HFFc6 (cell line): ENCODE measurements around the gene CLIC5. TPM values are rescaled to one million over a fixed set of nuclear protein-coding genes. Genes with fewer than 3 reads are reported as not detected.

ENCODE experiments used
- DNase-seq: peaks from one replicate; pipeline ENCODE4 v3.0.0-alpha.2; 2018
- H3K27ac Mint-ChIP-seq: 2 replicates; pipeline ENCODE4 v1.8.0; 2020; ENCODE audit warnings: mild to moderate bottlenecking, mixed read lengths
- H3K27me3 Mint-ChIP-seq: 2 replicates; pipeline ENCODE4 v1.8.0; 2021; ENCODE audit warnings: mild to moderate bottlenecking, moderate library complexity, mixed read lengths; ENCODE audit not compliant: insufficient read depth
- H3K36me3 Mint-ChIP-seq: 2 replicates; pipeline ENCODE4 v1.8.0; 2021; ENCODE audit warnings: low read depth, mixed read lengths
- H3K4me1 Mint-ChIP-seq: 2 replicates; pipeline ENCODE4 v1.8.0; 2020; ENCODE audit warnings: low read depth, mixed read lengths
- H3K4me3 Mint-ChIP-seq: 2 replicates; pipeline ENCODE4 v1.8.0; 2020; ENCODE audit warnings: mild to moderate bottlenecking, moderate library complexity, mixed read lengths
- H3K9me3 Mint-ChIP-seq: 2 replicates; pipeline ENCODE4 v1.8.0; 2020; ENCODE audit warnings: mild to moderate bottlenecking, mixed read lengths
- CTCF ChIP-seq: fragments of 200-600 bp; sonication (generic); IDR thresholded peaks from 2 replicates; pipeline ENCODE4 v1.5.0; 2021; ENCODE audit warnings: antibody characterized with exemption, mild to moderate bottlenecking
- total RNA-seq, 6 experiments: library from RNA; stranded (reverse); fragmentation: NEBNext Ultra II Directional; extraction: Animal tissue kit (Norgen Biotek cat#: 25700); gene quantifications; 2 replicates in 1 of 6; 3 replicates in 5 of 6; pipeline ENCODE4 v1.2.3, GENCODE V29; 2021

The CLIC5 gene
- total RNA-seq, 6 experiments from 2014 or later, result not detected

DNA sequence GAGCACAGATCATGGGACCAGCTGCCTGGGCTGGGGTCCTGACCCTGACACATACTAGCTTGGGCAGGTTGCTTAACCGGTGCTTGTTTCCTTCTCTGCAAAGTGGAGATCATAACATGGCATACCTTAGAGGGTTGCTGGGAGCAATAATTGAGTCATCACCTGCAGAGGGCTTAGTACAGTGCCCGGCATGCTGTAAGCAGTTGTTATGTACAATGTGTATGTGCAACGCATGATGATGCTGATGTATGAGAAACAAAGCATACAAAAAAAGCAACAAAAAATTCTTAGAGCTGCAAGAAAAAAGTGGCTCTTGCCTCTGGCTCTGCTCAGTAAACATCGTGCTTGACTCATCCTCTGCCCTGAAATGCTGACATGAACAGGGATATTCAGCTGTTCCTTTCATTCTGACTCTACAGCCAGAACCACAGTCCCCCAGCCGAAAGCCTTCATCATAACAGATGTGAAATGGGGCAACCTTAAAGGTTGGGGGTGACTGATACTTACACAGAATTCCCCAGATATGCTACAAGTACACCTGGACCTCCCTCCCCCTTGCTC lies 91.7 kb downstream of the CLIC5 start:
- Mint-ChIP-seq H3K9me3 (no peaks in the 10 kb centered on the region), H3K27ac (peak overlapping the region; percentile 32; the same call in 1 of the 2 replicates), H3K36me3 (no peaks in the 10 kb centered on the region), H3K27me3 (peaks cover 9% of the 10 kb centered on the region), H3K4me1 (peaks cover 42% of the 10 kb centered on the region), H3K4me3 (peak overlapping the region; percentile 26; the same call in 1 of the 2 replicates)
- TF ChIP-seq CTCF, result no peak; the same call in 1 of the 2 replicates
- DNase-seq, result peak; percentile 60

GRCh38 chr6:45922728-45923351 lies 92.8 kb downstream of the CLIC5 start:
- TF ChIP-seq CTCF, result peak; percentile 87
- no peaks in the 10 kb centered on the region for H3K9me3 Mint-ChIP-seq
- no peak overlapping the region for H3K27ac Mint-ChIP-seq
- DNase-seq, result peak; percentile 64
- H3K36me3 Mint-ChIP-seq, result no peaks in the 10 kb centered on the region
- peaks cover 13% of the 10 kb centered on the region for H3K27me3 Mint-ChIP-seq
- H3K4me1 Mint-ChIP-seq, result peaks cover 42% of the 10 kb centered on the region
- H3K4me3 Mint-ChIP-seq, result peak overlapping the region; percentile 15; the same call in 1 of the 2 replicates

DNA sequence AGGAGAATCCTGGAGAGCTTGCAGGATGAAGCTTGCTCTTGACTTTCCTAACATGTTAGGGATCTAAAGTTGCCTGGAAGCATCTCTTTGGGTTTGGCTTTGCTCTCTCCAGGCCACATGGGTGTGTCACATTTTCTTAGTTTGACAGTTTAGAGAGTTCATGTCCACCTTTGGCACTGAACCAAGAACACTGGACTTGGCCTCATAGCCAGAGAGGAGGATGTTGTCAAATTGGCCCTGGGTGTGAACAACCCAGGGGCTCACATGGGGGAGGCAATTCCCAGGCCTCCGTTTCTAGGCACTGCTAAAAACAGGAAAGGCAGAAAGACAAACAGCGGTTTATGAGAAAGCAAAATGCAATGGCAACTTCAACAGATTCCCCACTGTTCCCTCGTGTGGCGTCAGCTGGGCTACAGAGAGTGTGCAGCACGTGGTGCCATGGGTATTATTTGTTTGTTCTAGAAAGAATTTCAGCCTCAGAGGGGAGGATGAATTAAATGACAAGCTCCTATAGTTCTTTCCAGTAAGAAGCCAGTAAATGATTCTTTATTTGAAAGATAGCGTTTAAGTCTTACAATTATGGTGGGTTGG lies 93.9 kb downstream of the CLIC5 start:
- H3K27ac Mint-ChIP-seq, result no peak overlapping the region
- H3K4me1 Mint-ChIP-seq, result peaks cover 42% of the 10 kb centered on the region
- peaks cover 15% of the 10 kb centered on the region for H3K27me3 Mint-ChIP-seq
- H3K36me3 Mint-ChIP-seq, result no peaks in the 10 kb centered on the region
- no peak overlapping the region for H3K4me3 Mint-ChIP-seq
- no peak for TF ChIP-seq CTCF
- no peaks in the 10 kb centered on the region for H3K9me3 Mint-ChIP-seq
- DNase-seq, result no peak

GRCh38 chr6:45920819-45921511 lies 94.7 kb downstream of the CLIC5 start:
- no peak for TF ChIP-seq CTCF
- Mint-ChIP-seq H3K27ac (no peak overlapping the region), H3K4me3 (no peak overlapping the region), H3K27me3 (peaks cover 15% of the 10 kb centered on the region), H3K36me3 (no peaks in the 10 kb centered on the region), H3K9me3 (no peaks in the 10 kb centered on the region), H3K4me1 (peaks cover 42% of the 10 kb centered on the region)
- no peak for DNase-seq

DNA sequence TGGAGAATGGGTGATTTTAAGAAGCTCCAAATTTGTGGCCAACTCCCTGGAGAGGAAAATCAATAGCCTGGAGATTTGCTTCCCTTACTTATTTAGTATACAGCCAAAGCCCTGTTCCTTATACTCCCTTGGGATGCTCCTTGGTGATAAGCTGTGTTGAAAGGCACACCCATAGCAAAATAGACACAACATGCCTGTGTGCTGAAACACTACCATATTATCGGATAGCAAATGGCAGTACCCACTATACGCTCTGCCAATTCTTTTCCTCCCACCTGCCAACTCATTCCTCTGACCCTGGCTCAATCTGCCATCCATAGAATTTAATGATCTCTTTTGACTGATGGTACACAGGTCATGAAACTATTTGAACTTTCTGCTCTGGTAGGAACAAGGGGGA lies 98.2 kb downstream of the CLIC5 start:
- Mint-ChIP-seq H3K36me3 (no peaks in the 10 kb centered on the region), H3K27me3 (peaks cover 9% of the 10 kb centered on the region), H3K9me3 (no peaks in the 10 kb centered on the region), H3K4me3 (no peak overlapping the region), H3K4me1 (peaks cover 22% of the 10 kb centered on the region), H3K27ac (no peak overlapping the region)
- TF ChIP-seq CTCF, result no peak
- no peak for DNase-seq
